HG02943 (cell line): ENCODE data around the gene TBPL1.

Experiments
- ATAC-seq: cut with Tn5 transposase; IDR thresholded peaks from one replicate; pipeline ENCODE4 v1.9.1; 2021; ENCODE audit warnings: mild to moderate bottlenecking, low read depth, moderate library complexity; ENCODE audit not compliant: unreplicated experiment

TBPL1 gene

GRCh38 chr6:134000443-134000842, 47.4 kb downstream of the TBPL1 start:
- no peak for ATAC-seq

DNA sequence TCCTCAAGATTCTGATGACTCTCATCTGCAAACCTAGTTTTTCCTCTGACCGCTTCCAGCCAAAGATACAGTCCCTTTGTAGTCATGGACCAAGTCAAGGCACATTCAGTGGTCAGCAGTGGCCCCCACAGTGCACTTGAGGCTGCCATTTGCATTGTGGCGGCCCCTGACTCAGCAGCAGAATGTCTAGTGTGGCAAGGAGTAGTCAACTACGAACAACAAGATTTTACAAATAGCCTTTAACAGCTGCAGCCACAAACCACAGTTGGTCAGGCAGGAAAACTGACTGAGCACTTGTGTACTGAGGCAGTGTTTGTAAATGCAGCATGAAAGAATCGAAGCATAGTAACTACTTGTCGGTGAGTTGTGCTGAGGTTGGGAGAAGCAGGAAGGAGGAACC, 49.8 kb downstream of the TBPL1 start:
- no peak for ATAC-seq

GRCh38 chr6:134003542-134003951, 50.5 kb downstream of the TBPL1 start:
- no peak for ATAC-seq

DNA sequence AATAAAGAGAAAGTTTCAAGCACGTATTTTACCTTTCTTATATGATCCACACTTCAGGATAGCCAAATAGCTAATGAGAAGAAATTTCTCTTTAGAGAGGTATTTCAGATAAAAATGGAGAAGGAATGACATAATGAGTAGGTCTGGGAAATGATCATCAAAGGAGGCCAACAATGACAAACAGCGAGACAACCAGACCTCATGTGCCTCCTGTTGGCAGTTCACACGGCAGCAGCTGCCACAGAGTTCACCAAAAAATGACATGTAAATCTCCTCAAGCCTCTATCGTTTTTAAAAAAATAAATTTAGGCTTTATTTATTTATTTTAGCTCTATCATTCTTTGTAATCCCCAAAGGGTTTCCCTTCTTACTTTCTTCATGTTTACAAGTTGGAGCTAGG, 51.7 kb downstream of the TBPL1 start:
- no peak for ATAC-seq

- no peak for ATAC-seq
Measured at GRCh38 chr6:134005800-134006199, 52.8 kb downstream of the TBPL1 start.

- ATAC-seq, result no peak
Measured at GRCh38 chr6:134007077-134007476, 54.1 kb downstream of the TBPL1 start.

DNA sequence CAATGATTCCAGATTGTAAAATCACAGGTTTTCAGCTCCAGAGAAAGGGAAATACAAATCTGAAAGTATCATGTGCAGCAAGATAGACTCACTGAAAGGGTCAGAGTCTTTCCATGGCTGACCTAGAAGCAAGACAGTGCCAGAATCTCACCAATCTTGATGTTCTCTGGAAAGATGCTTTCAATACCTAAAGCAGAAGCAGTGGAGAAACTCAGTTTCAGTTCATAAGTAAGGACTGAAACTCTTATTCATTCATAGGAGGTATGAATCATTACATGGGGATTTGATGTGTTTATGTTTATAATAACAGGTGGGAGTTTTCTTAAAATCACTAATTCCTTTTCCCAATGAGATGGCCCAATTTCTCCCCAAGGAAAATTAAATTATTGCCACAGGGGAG, 56.9 kb downstream of the TBPL1 start:
- no peak for ATAC-seq

DNA sequence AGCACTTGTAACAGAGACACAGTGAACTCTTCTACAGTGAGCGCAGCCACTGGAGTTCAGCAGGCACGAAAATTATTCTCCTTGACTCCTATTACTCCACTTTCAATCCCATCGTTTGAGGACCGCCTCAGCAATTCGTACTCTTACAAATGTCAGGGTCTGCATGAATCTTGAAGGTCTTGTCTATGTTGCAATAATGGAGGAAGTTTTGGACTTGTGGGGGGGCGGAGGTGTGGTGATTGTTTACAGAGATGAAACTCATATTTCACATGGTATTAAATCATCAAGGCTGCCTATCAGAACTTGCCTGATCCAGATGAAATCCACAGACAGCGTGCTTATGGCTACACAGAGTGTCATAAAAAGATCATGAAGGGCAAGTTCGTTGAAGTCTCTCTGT, 57.4 kb downstream of the TBPL1 start:
- no peak for ATAC-seq

DNA sequence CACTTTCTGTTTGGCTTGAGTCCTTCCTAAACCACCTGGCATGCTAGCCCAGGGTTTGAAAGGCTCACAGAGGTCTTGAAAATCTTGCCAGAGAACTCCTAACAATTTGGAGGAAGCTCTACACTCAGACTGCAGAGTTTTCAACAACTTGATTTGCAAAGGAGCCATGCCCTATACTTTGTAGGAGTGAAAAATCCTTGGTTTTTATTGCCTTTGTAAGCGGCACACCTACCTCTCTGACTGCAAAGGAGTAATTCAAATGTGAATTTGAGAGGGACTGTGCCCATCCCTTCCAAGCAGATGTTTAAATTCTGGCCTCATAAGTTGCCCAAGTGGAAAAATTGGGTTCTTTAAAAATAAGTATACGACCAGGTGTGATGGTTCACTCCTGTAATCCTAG, 58.0 kb downstream of the TBPL1 start:
- ATAC-seq, result no peak

- ATAC-seq, result no peak
Measured at GRCh38 chr6:134014588-134015137, 61.6 kb downstream of the TBPL1 start.

DNA sequence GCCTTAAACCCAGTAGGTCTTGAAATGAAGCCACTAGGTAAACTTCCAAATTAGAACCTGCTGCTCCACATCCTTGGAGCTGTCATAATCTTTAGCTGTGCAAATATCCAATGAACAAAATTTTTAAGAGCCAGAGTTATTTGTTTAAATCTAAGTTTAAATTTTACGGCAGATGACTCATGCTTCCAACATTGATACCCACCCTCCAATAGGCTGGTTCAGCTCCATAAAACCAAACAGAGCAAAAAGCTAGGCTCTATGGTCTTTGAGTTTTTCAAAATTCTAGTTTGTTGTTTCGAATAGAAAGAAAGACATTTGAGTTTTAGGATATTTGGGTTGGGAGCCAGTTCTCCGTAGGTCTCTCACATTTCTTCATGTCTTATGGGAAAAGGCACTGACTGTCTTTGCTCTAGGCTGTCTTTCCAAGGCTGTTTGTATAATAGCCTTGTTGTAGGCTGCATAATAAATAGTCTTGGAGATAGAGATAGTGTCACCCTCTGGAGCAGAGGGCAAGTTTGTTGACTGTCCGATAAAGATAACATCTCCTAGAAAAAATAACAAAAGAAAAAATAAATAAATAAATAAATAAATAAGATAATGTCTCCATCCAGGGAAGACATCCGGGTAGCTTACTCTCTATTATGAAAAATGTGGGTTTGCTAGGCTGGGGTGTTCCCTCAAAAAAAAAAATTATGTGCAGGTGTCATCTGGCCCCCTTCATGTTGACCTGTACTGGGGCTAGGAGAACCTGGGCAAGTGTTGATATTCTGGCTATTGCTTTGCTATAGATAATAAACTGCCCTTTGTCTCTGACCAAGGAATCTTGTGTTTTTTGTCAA, 62.9 kb downstream of the TBPL1 start:
- ATAC-seq, result no peak

- no peak for ATAC-seq
Measured at GRCh38 chr6:134016558-134016814, 63.5 kb downstream of the TBPL1 start.

DNA sequence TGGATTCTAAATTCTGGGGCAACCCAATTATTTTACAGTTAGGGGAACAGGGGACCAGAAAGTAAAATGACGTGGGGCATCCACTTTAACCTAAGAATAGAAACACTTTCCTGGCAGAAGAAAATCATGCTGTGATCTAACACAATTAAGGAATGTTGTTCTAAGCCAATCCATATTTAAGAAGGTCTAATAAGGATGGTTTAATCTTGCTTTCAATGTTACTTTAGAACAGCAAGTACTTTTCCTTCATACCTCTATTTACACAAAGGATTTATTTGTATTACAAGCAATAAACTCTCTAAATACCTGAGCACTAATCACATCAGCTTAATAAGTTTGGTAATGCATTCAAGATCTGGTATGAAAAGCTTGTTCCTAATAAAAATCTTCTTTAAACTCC, 67.0 kb downstream of the TBPL1 start:
- no peak for ATAC-seq

DNA sequence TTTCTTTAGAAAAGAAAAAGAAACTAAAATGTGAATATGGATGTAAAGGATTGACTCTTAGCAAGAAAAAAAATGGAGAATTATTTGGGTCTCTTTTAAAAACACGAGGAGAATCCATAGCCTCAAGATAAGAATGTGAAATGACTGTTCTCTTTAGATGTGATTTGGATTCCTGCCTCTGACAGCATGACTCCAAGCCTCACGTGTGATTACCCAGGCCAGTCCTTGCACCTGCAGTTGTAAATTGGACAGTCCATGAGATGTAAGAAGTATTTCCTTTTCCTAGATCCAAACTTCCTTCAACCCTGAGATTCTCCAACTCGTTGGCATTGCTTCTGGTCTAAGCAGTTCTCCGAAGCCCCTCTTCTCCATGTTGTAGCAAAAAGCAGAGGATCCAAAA, 67.5 kb downstream of the TBPL1 start:
- no peak for ATAC-seq

DNA sequence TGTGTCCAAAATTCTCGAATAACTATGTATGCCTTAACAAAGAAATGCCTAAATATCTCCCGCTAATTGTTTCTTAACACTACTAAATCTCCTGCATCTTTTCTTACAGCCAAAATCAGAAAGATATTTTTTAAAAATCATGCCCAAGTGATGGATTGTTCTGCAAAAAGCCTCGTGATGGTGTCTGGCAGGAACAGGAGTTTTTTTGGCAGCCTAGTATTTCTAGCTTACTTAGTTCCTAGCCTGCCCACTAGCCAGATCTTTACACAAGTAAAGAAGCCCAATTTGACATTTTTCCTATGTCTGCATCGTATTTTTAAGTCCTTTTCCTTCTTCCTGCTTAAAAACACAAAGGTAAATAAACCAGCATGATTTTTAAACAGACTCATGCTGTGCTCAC, 67.9 kb downstream of the TBPL1 start:
- ATAC-seq, result no peak

- no peak for ATAC-seq
Measured at GRCh38 chr6:134021396-134022122, 68.5 kb downstream of the TBPL1 start.

DNA sequence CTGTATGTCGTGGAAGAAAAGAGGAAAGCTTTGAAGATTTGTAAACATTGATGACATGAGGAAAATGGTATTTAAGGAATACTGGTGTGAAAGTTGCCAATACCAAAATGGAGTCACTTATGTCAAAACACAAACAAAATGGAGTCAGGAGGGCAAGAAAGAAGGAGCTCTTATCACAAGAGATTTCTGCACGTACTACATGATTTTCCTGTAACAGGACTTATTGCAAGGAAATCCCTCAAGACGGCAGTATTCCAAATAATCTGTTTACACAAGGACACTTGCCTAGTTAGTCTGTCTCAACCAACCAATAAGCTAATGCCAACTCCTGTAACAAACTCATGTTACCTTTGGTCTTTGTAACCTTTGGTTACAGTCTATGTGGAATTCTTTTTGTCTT, 69.6 kb downstream of the TBPL1 start:
- ATAC-seq, result no peak

GRCh38 chr6:134026597-134026996, 73.6 kb downstream of the TBPL1 start:
- no peak for ATAC-seq

GRCh38 chr6:134028438-134028837, 75.4 kb downstream of the TBPL1 start:
- ATAC-seq, result no peak

GRCh38 chr6:134029495-134030455, 76.8 kb downstream of the TBPL1 start:
- no peak for ATAC-seq
